ENCODE data around the gene RUNX2.
A peak's percentile ranks its signal among the peaks of the same experiment; 100 is the strongest.

RUNX2 gene

DNA sequence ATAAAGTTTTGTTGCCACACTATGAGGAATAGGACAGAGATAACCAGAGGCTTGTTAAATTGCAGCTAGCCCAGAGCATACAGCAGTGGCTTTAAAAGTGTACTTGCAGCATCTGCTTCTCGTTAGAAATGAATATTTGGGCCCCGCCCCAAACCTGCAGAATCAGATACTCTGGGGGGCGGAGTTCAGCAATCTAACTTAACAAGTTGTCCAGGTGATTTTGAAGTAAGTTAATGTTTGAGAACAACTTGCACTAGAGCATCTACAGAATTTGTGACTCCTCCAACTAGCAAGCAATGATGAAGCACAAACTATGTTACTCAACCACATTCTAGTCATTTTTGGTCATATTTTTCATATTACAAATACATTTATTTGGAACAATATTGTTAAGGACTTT is 60.2 kb downstream of the RUNX2 start:
- TF ChIP-seq JUND (IDR thresholded peaks at IDR 0.05; ENCODE audit: low read depth): no peak
- no peak for DNase-seq (ENCODE audit: low read depth in 1 of 2, low spot score in 1 of 2)
- in situ Hi-C loops (cut with HindIII; ENCODE audit: low pct_unique_long_range_greater_than_20kb, low sequenced_read_pairs): no loop called here

GRCh38 chr6:45394586-45395095 is 66.5 kb downstream of the RUNX2 start:
- in situ Hi-C loops (cut with HindIII; ENCODE audit: low pct_unique_long_range_greater_than_20kb, low sequenced_read_pairs): no loop called here
- TF ChIP-seq JUND (IDR thresholded peaks at IDR 0.05; ENCODE audit: low read depth): no peak
- DNase-seq (ENCODE audit: low read depth in 1 of 2, low spot score in 1 of 2): no peak

DNA sequence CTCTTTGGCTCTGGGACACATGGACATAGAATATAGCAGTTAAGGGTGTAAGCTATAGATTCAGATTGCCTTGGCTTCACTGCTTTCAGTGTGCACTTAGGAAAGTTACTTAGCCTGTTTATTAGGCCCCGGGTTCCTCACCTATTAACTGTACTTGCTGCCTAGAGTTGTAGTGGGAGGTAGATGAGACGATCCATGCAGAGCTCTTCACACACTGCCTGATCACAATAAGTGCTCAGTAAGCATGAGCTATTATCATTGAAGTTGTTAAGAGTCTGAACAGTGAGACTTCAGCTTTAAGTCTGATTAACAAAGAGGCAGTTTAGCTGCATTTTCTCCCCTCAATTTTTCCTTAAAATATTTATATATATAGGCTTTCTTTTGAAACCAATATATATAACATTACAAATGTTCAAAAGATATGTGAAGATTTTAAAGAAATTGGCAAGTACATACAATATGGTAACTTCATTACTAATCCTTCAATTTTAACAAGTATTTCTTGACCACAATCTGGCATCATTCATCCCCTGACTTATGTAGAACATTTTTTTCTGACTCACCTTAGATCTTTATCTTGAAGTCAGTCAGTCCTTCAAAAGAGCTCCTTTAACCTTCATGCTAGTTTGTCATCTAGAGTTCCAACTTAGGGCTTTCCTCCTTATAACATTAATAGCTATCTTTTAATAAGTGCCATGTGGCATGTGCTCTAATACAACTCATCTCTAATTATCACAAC is 70.1 kb downstream of the RUNX2 start:
- no peak for DNase-seq (ENCODE audit: low read depth in 1 of 2, low spot score in 1 of 2)
- in situ Hi-C loops (cut with HindIII; ENCODE audit: low pct_unique_long_range_greater_than_20kb, low sequenced_read_pairs): no loop called here
- TF ChIP-seq JUND (IDR thresholded peaks at IDR 0.05; ENCODE audit: low read depth): no peak

- no peak for DNase-seq (ENCODE audit: low read depth in 1 of 2, low spot score in 1 of 2)
- no peak for TF ChIP-seq JUND (IDR thresholded peaks at IDR 0.05; ENCODE audit: low read depth)
- in situ Hi-C loops (cut with HindIII; ENCODE audit: low pct_unique_long_range_greater_than_20kb, low sequenced_read_pairs): no loop called here
These were observed 71.9 kb downstream of the RUNX2 start for GRCh38 chr6:45400021-45400420.

- DNase-seq (ENCODE audit: low read depth in 1 of 2, low spot score in 1 of 2): no peak
- TF ChIP-seq JUND (IDR thresholded peaks at IDR 0.05; ENCODE audit: low read depth): no peak
- in situ Hi-C loops (cut with HindIII; ENCODE audit: low pct_unique_long_range_greater_than_20kb, low sequenced_read_pairs): no loop called here
These were observed 83.8 kb downstream of the RUNX2 start for GRCh38 chr6:45411959-45412358.

DNA sequence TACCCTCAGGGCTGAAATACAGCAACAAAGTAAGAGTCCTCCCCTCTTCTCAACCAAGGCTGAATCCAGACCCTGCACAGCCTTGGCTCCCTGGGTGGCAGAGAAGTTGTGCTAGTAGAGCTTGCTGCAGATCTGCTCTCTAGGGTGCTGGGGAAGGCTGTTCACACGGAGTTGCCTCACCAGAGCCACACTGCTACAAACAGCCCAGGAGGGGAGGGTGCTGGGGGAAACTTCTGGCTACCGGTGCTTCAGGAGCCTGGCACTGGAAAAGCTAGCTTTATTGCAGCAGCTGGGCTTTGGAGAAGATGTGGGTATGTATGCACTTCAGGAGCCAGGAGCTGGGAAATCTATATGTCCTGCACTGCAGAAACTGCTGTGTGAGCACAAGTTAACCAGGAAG is 87.2 kb downstream of the RUNX2 start:
- in situ Hi-C loops (cut with HindIII; ENCODE audit: low pct_unique_long_range_greater_than_20kb, low sequenced_read_pairs): no loop called here
- TF ChIP-seq JUND (IDR thresholded peaks at IDR 0.05; ENCODE audit: low read depth): no peak
- DNase-seq (ENCODE audit: low read depth in 1 of 2, low spot score in 1 of 2): peak in 1 of 2 experiments; percentile 34

DNA sequence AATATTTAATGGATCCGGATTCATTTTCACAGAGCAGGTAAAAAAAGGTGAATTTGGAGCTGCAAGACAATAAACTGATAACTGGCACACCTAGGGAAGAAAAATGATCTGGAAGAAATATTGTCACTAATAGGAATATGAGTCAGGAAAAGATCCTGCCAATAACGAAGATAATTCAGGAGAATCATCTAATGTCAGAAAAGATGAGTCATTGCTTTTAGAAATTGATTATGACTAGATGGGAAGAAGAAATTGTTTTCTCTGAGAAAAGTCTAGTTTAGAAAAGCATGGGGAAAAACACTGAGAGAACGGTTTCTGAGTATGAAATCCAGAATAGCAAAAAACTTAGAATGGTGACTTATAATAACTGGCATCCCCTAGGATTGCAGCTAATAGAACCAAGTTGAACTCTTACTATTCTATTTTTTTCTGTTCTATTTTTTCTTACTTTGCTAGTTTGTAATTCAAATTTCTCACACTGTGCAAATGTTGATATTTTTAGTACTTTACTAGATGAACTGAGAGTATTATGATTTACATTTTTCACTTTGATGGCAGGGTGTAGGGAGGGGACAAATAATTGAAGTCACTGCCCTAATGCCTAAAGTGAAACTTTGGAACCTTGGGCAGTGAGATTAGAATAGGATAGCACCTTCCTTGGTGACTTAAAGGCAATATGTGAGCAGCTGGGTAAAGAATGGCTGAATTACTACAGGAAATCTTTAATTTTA is 87.8 kb downstream of the RUNX2 start:
- no peak for TF ChIP-seq JUND (IDR thresholded peaks at IDR 0.05; ENCODE audit: low read depth)
- in situ Hi-C loops (cut with HindIII; ENCODE audit: low pct_unique_long_range_greater_than_20kb, low sequenced_read_pairs): no loop called here
- no peak for DNase-seq (ENCODE audit: low read depth in 1 of 2, low spot score in 1 of 2)

DNA sequence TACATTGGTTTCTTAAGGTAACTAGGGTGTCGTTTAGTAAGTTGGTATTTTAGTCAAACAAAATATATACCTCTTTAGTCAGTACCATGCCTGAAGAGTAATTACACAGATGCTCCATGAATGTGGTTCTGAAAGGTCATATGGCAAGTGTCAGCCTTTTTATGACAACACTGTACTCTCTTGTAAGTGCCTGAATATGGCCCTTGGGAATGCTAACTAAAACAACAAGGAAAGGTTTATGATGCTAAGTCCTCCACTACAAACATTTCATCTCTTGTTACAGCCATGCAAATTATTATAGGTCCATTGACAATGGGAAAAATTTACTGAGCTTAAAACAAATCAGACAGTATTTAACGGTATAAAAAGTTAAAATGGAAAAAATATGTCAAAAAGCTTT is 88.6 kb downstream of the RUNX2 start:
- in situ Hi-C loops (cut with HindIII; ENCODE audit: low pct_unique_long_range_greater_than_20kb, low sequenced_read_pairs): no loop called here
- no peak for DNase-seq (ENCODE audit: low read depth in 1 of 2, low spot score in 1 of 2)

DNA sequence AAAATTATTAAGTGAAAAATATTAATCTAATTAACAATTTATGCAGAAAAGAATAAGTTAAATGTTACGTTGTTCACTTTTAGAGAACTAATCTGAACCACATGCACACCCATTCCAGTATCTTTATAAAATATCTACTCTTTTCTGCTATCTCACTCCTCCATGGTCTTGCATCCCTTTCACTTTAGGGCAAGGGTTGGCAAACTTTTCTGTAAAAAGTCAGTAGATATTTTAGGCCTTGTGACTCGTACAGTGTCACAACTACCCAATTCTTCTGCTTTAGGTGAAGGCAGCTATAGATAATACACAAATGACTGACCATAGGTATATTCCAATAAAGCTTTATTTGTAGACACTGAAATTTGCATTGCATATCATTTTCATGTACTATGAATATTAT is 89.3 kb downstream of the RUNX2 start:
- in situ Hi-C loops (cut with HindIII; ENCODE audit: low pct_unique_long_range_greater_than_20kb, low sequenced_read_pairs): no loop called here
- no peak for DNase-seq (ENCODE audit: low read depth in 1 of 2, low spot score in 1 of 2)
- no peak for TF ChIP-seq JUND (IDR thresholded peaks at IDR 0.05; ENCODE audit: low read depth)

More for the DNA sequence above, 88.6 kb downstream of the RUNX2 start:
- no peak for TF ChIP-seq JUND (IDR thresholded peaks at IDR 0.05; ENCODE audit: low read depth)

GRCh38 chr6:45419571-45420082 is 91.5 kb downstream of the RUNX2 start:
- TF ChIP-seq JUND (IDR thresholded peaks at IDR 0.05; ENCODE audit: low read depth): no peak
- peak; percentile 54 to 96 for DNase-seq (ENCODE audit: low read depth in 1 of 2, low spot score in 1 of 2)
- in situ Hi-C loops (cut with HindIII; ENCODE audit: low pct_unique_long_range_greater_than_20kb, low sequenced_read_pairs): no loop called here

DNA sequence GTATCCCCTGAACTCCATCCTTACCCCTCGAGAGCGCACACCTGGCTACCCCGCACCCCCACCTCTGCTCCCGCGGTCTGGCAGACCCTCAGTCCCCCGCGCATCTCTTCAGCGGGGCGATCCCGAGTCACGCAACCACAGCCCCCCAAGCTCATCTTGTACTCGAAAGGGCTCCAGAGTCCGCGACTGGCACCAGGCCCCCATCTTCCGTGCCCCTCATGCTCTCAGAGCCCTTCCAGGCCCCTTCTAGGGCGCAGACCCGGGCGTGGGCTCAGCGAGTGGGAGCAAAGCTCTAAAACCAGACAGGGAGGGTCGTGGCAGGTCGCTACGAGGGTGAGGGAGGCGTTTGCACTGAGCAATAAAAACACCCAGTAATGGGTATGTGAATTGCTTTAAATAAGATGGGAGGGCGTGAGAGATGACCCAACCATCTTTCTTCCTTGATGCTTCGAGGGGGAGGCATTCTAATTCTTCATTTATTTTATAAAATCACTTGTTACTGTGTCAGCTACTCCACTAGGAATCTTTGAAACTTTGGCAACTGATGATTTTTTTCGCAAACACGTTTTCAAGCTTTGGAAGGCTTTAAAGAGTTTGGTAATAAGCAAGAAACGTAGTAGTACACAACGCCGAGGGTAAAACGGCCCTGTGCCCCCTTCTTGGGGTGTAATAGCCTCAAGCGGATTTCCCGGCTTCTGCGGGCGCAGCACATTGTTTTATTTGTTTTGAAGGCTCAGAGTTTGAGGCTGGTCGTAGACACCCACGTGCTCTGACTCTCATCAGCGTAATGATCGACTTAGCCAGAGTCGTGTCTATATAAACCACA is 92.2 kb downstream of the RUNX2 start:
- DNase-seq (ENCODE audit: low read depth in 1 of 2, low spot score in 1 of 2): peak in 1 of 2 experiments; percentile 36
- no peak for TF ChIP-seq JUND (IDR thresholded peaks at IDR 0.05; ENCODE audit: low read depth)
- in situ Hi-C loops (cut with HindIII; ENCODE audit: low pct_unique_long_range_greater_than_20kb, low sequenced_read_pairs): no loop called here

DNA sequence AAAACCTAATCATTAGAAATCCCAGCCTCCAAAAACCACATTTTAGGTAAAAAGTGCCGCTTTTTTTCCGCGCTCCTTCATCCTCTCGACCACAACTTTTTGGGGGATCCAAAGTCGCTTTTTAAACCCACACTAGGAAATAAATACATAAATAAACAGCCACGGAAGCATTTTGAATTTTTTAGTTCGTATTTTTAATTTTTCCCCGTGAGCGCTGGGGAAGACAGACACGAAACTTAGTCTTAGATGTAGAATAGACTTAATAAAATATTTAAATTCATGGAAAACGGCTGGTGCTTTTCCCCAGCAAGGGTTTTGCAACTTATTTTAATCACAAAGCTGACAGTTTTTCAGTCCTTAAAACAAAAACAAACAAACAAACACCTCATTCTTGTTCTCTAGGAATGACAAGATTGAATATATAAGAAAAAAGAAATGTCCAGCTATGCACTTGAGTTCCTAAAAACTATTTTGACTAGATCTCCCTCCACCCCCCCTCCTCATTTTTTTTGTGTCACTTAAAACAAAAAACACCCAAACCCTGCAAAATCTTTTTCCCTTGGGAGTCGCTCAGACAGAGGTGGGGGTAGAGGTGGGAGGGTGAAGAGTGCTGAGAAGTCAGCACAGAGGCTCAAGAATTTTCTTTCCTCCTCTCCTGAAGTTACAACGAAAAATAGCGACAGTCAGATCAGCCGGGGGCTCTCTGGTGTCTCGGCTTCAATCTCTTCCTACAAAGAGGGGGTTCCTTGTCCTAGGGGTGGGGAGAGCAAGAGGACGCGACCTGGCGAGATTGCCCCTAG is 93.0 kb downstream of the RUNX2 start:
- in situ Hi-C loops (cut with HindIII; ENCODE audit: low pct_unique_long_range_greater_than_20kb, low sequenced_read_pairs): no loop called here
- DNase-seq (ENCODE audit: low read depth in 1 of 2, low spot score in 1 of 2): peak; percentile 7 to 25
- no peak for TF ChIP-seq JUND (IDR thresholded peaks at IDR 0.05; ENCODE audit: low read depth)
